ENCODE results near the gene SCN2B.

The SCN2B gene

GRCh38 chr11:118132385-118133151 lies 43.9 kb downstream of the SCN2B start:
- no peak for DNase-seq

GRCh38 chr11:118129471-118130172 lies 46.8 kb downstream of the SCN2B start:
- DNase-seq = no peak

- no peak for DNase-seq
Observed at GRCh38 chr11:118128721-118129470, 47.5 kb downstream of the SCN2B start.

- no peak for DNase-seq
Observed at GRCh38 chr11:118128310-118128709, 48.1 kb downstream of the SCN2B start.

GRCh38 chr11:118126082-118126838 lies 50.2 kb downstream of the SCN2B start:
- DNase-seq = no peak

- no peak for DNase-seq
Observed at GRCh38 chr11:118124929-118125535, 51.4 kb downstream of the SCN2B start.

GRCh38 chr11:118120793-118121192 lies 55.6 kb downstream of the SCN2B start:
- DNase-seq = no peak

GRCh38 chr11:118117790-118118601 lies 58.4 kb downstream of the SCN2B start:
- DNase-seq = no peak

GRCh38 chr11:118115048-118115447 lies 61.4 kb downstream of the SCN2B start:
- DNase-seq = no peak

- DNase-seq = no peak
Observed at GRCh38 chr11:118114266-118114665, 62.2 kb downstream of the SCN2B start.

- DNase-seq = no peak
Observed at GRCh38 chr11:118112711-118113430, 63.6 kb downstream of the SCN2B start.

Measured in T-helper 9 cell (primary cell).